Activated gamma-delta T cell (primary cell): ENCODE data around the gene GPR85.
"Not testable (repeated sequence)": the region's sequence is repeated elsewhere in the genome, so short reads cannot be mapped to it uniquely, and the experiment has no call there.

Experiments
- DNase-seq: peaks from one replicate; lab custom pipeline; 2025; lab: John Stamatoyannopoulos, UW
- total RNA-seq, 2 donors: gene quantifications; one replicate each; lab custom pipeline; 2026; lab: John Stamatoyannopoulos, UW

The GPR85 gene
- total RNA-seq: 0.05 to 0.48 reads per million in 2 donors

GRCh38 chr7:113086431-113086888 is at the start of gene GPR85:
Gene GPR85, minus strand, starts transcription at chr7:113086827. Its CDS starts 2,106 bp downstream, at chr7:113084721.
- peak; percentile 10 for DNase-seq

- no peak for DNase-seq
These were observed 47.4 kb upstream of the GPR85 start for GRCh38 chr7:113134025-113134424.

GRCh38 chr7:113131367-113131766 is 44.7 kb upstream of the GPR85 start:
- DNase-seq: no peak

- DNase-seq: no peak
These were observed 41.4 kb upstream of the GPR85 start for GRCh38 chr7:113128031-113128430.

- DNase-seq: no peak
These were observed 39.1 kb upstream of the GPR85 start for GRCh38 chr7:113125728-113126127.

GRCh38 chr7:113122744-113123143 is 36.1 kb upstream of the GPR85 start:
- no peak for DNase-seq

GRCh38 chr7:113120647-113121046 is 34.0 kb upstream of the GPR85 start:
- no peak for DNase-seq

GRCh38 chr7:113119429-113119828 is 32.8 kb upstream of the GPR85 start:
- no peak for DNase-seq

GRCh38 chr7:113118074-113118959 is 31.7 kb upstream of the GPR85 start, which contains the start of gene SMIM30:
Gene SMIM30, minus strand, starts transcription at chr7:113118554. Its CDS starts 976 bp downstream, at chr7:113117578.
- DNase-seq: peak; percentile 36

GRCh38 chr7:113117374-113117774 is 30.7 kb upstream of the GPR85 start:
- DNase-seq: not testable (repeated sequence)

GRCh38 chr7:113113912-113114311 is 27.3 kb upstream of the GPR85 start:
- DNase-seq: no peak

GRCh38 chr7:113109718-113110117 is 23.1 kb upstream of the GPR85 start:
- no peak for DNase-seq

GRCh38 chr7:113100121-113100603 is 13.5 kb upstream of the GPR85 start:
- no peak for DNase-seq

GRCh38 chr7:113099284-113099919 is 12.8 kb upstream of the GPR85 start:
- DNase-seq: no peak

- no peak for DNase-seq
These were observed 8.1 kb upstream of the GPR85 start for GRCh38 chr7:113094517-113095249.

- DNase-seq: no peak
These were observed 6.9 kb upstream of the GPR85 start for GRCh38 chr7:113093561-113093960.

GRCh38 chr7:113092762-113093161 is 6.1 kb upstream of the GPR85 start:
- DNase-seq: no peak

- DNase-seq: no peak
These were observed 708 bp upstream of the GPR85 start for GRCh38 chr7:113087071-113087998.

- DNase-seq: no peak
These were observed 741 bp downstream of the GPR85 start for GRCh38 chr7:113085781-113086390.

- no peak for DNase-seq
These were observed 2.0 kb downstream of the GPR85 start for GRCh38 chr7:113084496-113085172.
